ENCODE measurements around the gene CTSZ. TPM values are rescaled to one million over a fixed set of nuclear protein-coding genes. Genes with fewer than 3 reads are reported as not detected.
"Not testable (repeated sequence)": the region's sequence is repeated elsewhere in the genome, so short reads cannot be mapped to it uniquely, and the experiment has no call there.

The CTSZ gene
- total and polyA plus RNA-seq, 8 donors, result 92.2 to 479 (median 109) TPM

DNA sequence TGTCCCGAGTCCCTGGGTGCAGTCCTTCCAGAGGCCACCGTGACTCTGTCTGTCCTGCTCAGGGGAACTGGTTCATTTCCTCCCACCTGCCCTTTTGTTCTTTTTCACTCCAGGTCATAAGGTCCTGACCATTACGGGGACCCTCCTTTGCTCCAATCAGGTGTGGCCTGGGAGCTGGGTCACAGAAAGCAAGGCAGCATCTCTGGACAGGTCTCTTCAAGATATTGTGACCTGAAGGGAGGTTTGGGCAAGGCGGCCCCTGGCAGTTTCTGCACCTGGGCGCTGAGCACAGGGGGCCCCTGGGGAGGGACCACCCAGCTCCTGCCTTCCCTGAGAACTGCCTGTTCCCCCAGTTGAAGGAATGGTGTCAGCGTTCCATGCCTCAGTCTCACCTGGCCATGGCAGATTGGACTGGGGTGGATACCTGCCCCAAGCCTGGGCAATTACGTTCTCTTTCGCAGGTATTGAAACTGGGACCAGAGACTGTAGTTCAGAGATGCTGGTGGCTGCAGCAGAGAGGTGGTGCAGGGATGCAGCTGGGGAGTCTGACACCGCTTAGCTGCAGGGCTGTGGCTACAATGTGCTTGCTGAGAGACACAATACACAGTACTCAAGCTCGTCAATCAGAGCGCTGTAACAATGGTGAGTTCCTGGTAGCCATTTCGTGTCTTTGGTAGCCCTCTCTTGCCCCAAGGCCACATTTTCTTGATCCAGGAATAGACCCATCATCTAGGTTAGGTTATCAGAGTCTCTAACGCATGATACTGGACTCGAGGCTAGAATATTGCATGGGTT lies 41.6 kb downstream of the CTSZ start:
- H3K27me3 ChIP-seq, result no peaks in the 10 kb centered on the region
- TF ChIP-seq, protein P1, sequence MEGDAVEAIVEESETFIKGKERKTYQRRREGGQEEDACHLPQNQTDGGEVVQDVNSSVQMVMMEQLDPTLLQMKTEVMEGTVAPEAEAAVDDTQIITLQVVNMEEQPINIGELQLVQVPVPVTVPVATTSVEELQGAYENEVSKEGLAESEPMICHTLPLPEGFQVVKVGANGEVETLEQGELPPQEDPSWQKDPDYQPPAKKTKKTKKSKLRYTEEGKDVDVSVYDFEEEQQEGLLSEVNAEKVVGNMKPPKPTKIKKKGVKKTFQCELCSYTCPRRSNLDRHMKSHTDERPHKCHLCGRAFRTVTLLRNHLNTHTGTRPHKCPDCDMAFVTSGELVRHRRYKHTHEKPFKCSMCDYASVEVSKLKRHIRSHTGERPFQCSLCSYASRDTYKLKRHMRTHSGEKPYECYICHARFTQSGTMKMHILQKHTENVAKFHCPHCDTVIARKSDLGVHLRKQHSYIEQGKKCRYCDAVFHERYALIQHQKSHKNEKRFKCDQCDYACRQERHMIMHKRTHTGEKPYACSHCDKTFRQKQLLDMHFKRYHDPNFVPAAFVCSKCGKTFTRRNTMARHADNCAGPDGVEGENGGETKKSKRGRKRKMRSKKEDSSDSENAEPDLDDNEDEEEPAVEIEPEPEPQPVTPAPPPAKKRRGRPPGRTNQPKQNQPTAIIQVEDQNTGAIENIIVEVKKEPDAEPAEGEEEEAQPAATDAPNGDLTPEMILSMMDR (IDR thresholded peaks at IDR 0.05), result no peak
- no peak overlapping the region for H3K4me3 ChIP-seq
- H3K36me3 ChIP-seq, result no peaks in the 10 kb centered on the region
- H3K9me3 ChIP-seq, result no peaks in the 10 kb centered on the region
- no peaks in the 10 kb centered on the region for H3K4me1 ChIP-seq
- intact Hi-C loops (cut with DNase I), result no loop called here
- no peak overlapping the region for H3K27ac ChIP-seq
- no peak for ATAC-seq
- DNase-seq, result no peak

DNA sequence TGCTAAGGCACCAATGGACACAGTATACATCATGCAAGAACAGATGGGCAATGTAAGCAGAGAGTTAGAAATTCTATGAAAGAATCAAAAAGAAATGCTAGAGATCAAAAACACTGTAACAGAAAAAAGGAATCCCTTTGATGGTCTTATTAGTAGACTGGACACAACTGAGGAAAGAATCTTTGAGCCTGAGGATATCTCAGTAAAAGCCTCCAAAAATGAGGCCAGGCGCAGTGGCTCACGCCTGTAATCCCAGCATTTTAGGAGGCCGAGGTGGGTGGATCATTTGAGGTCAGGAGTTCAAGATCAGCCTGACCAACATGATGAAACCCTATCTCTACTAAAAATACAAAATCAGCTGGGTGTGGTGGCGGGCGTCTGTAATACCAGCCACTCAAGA lies 43.1 kb downstream of the CTSZ start:
- ATAC-seq; H3K36me3 ChIP-seq; DNase-seq; intact Hi-C loops (cut with DNase I); H3K4me1 ChIP-seq; H3K4me3 ChIP-seq; H3K27me3 ChIP-seq; H3K27ac ChIP-seq; H3K9me3 ChIP-seq: not testable (repeated sequence)

DNA sequence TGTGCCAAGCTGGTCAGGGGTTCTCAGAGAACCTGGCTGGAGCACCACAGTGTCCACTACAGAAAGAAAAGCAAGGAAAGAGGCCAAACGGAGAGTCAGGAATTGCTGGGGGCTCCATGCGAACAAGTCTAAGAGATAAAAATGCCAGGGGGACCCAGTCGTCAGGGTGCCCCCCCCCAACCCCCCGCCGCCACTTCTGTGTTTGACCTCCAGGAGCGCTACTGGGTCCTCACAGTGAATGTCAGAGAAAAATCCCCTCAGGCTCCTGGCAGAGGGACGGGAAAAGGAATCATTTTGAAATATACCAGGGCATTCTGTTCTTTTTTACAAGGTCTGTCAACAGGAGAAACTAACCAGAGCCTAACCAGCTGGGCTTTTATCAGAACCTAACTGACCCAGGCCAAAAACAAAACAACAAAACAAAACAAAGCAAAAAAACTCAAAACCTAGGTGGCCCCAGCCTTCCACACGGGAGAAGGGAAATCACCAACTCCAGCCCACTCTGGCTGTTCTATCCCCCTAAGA lies 43.9 kb downstream of the CTSZ start:
- intact Hi-C loops (cut with DNase I), result no loop called here
- H3K4me1 ChIP-seq, result no peaks in the 10 kb centered on the region
- no peaks in the 10 kb centered on the region for H3K27me3 ChIP-seq
- TF ChIP-seq, protein P1 (IDR thresholded peaks at IDR 0.05), result no peak
- no peaks in the 10 kb centered on the region for H3K9me3 ChIP-seq
- DNase-seq (no peak), ATAC-seq (no peak)
- H3K27ac ChIP-seq, result no peak overlapping the region
- no peak overlapping the region for H3K4me3 ChIP-seq
- H3K36me3 ChIP-seq, result no peaks in the 10 kb centered on the region

DNA sequence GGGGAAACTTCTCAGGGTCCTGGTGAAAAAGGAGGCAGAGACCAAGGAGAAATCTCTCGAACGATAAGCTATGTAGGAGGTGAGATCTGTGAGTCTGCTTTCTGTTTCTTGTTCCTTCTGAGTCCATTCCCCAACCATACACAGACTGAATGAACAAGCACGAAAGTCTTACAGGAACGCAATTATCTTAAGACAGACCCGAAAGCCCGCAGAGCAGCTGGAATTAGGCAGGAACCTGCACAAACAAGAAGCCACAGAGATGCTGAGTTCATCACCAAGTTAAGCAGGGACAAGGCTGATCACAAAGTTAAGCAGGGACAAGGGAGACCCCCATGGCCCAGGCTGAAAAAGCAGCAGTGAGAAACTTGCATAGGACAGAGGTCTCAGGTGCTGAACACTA lies 47.4 kb downstream of the CTSZ start:
- intact Hi-C loops (cut with DNase I), result no loop called here
- no peaks in the 10 kb centered on the region for H3K36me3 ChIP-seq
- no peaks in the 10 kb centered on the region for H3K9me3 ChIP-seq
- ATAC-seq (no peak), DNase-seq (no peak)
- H3K4me1 ChIP-seq, result no peaks in the 10 kb centered on the region
- TF ChIP-seq, protein P1 (IDR thresholded peaks at IDR 0.05), result no peak
- no peak overlapping the region for H3K4me3 ChIP-seq
- H3K27ac ChIP-seq, result no peak overlapping the region
- H3K27me3 ChIP-seq, result no peaks in the 10 kb centered on the region

DNA sequence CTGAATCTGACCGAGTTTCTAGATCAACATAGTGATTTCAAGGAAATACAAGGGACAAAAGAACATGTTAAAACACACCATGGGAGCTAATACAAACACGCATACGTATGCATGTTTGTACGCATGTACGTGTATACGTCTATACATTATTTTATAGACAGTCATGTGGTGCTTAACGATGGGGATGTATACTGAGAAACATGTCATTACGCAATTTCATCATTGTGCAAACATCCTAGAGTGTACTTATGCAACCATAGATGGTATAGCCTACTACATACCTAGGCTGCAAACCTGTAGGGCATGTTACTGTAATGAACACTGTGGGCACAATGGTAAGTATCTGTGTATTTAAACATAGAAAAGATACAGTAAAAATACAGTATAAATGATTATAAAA lies 51.0 kb downstream of the CTSZ start:
- intact Hi-C loops (cut with DNase I), result no loop called here
- DNase-seq, result no peak

More for the DNA sequence above, 51.0 kb downstream of the CTSZ start:
- Histone ChIP-seq H3K9me3 (no peaks in the 10 kb centered on the region), H3K4me1 (no peaks in the 10 kb centered on the region), H3K27ac (no peak overlapping the region), H3K36me3 (no peaks in the 10 kb centered on the region), H3K27me3 (no peaks in the 10 kb centered on the region), H3K4me3 (no peak overlapping the region)
- TF ChIP-seq, protein P1 (IDR thresholded peaks at IDR 0.05), result no peak
- ATAC-seq, result no peak

Data from left lung (tissue), 10 donors.